Aorta (tissue), 5 donors: Measurements from ENCODE around the gene SRPK3. TPM values are rescaled to one million over a fixed set of nuclear protein-coding genes. Genes with fewer than 3 reads are reported as not detected.

Experiments used
- ATAC-seq: fragments of 200-7000 bp; cut with Tn5 transposase; one replicate; pipeline ENCODE4 v1.9.1; 2022; ENCODE audit warnings: moderate library complexity; ENCODE audit not compliant: low FRiP score
- DNase-seq, 2 donors: peaks; one replicate each; pipeline ENCODE4 v3.0.0-alpha.2; 2020
- H3K27ac ChIP-seq, 2 donors: one replicate each; pipeline ENCODE4 v1.5.1; 2013; ENCODE audit warnings: low read length in 2 of 2, mild to moderate bottlenecking in 2 of 2, moderate library complexity in 2 of 2, control low read depth in 1 of 2, inconsistent platforms in 1 of 2, low read depth in 1 of 2
- H3K27me3 ChIP-seq, 2 donors: one replicate each; pipeline ENCODE4 v1.6.1; 2013; ENCODE audit warnings: control low read depth in 1 of 2, low read length in 1 of 2, mild to moderate bottlenecking in 1 of 2, moderate library complexity in 1 of 2; ENCODE audit not compliant: insufficient read depth in 2 of 2, control insufficient read depth in 1 of 2
- H3K36me3 ChIP-seq, 2 donors: one replicate each; pipeline ENCODE4 v1.6.1; 2013; ENCODE audit warnings: control low read depth in 1 of 2, low read length in 1 of 2, mild to moderate bottlenecking in 1 of 2; ENCODE audit not compliant: insufficient read depth in 2 of 2, control insufficient read depth in 1 of 2
- H3K4me1 ChIP-seq, 2 donors: one replicate each; pipeline ENCODE4 v1.6.1; 2013; ENCODE audit warnings: low read length in 2 of 2, control low read depth in 1 of 2, mild to moderate bottlenecking in 1 of 2, moderate library complexity in 1 of 2; ENCODE audit not compliant: insufficient read depth in 2 of 2, control insufficient read depth in 1 of 2
- H3K4me3 ChIP-seq, 2 donors: one replicate each; pipeline ENCODE4 v1.5.1; 2013; ENCODE audit warnings: low read length in 2 of 2, control low read depth in 1 of 2, mild to moderate bottlenecking in 1 of 2
- H3K9me3 ChIP-seq: one replicate; pipeline ENCODE4 v1.6.1; 2013; ENCODE audit warnings: mild to moderate bottlenecking, low read length; ENCODE audit not compliant: control insufficient read depth
- WGBS, 2 donors: extraction: QIAGEN DNeasy Blood & Tissue Kit; methylation state at CpG; one replicate each; pipeline ENCODE4 v1.1.7; 2013; 5-methylcytosine and 5-hydroxymethylcytosine counted together
- intact Hi-C, 2 donors: fragments of 100-400 bp; cut with DNase I; formaldehyde crosslinking; loops; one replicate each; pipeline versions ENCODE4 v1.14.2 to v1.15.0; 2022
- polyA plus RNA-seq, 2 donors: library from polyadenylated mRNA; stranded (reverse); fragments of 200-250 nt; gene quantifications; one replicate each; pipeline ENCODE4 v1.2.3, GENCODE V29; 2013
- total RNA-seq, 2 donors: library from RNA; stranded (reverse); fragmentation: NEBNext Ultra II Directional; extraction: Animal tissue kit (Norgen Biotek cat#: 25700); gene quantifications; one replicate each; pipeline ENCODE4 v1.2.1, GENCODE V29; 2021
- donor health status: healthy with polysubstance abuse.
- donor health status: Bipolar disorder and iron deficiency.
- donor health status: DM: no; HTN: no; CAD: no.
- donor health status: DM: no; HTN: no; CAD: no.
- donor health status: DM: yes; HTN: yes; CAD: no.

The SRPK3 gene
- total and polyA plus RNA-seq, 4 donors = 1.1 to 11.0 (median 6.7) TPM

- DNase-seq (peak in 1 of 2 donors; percentile 33), ATAC-seq (no peak)
- H3K27ac ChIP-seq = no peak overlapping the region
- no peaks in the 10 kb centered on the region for H3K36me3 ChIP-seq
- no peaks in the 10 kb centered on the region for H3K9me3 ChIP-seq
- no peak overlapping the region for H3K4me3 ChIP-seq
- WGBS, 2 donors = 90 to 91% methylated on average over 14 of the region's 14 CpGs
- H3K4me1 ChIP-seq = no peaks in the 10 kb centered on the region
- no peaks in the 10 kb centered on the region for H3K27me3 ChIP-seq
- intact Hi-C loops = loop anchor here in 1 of 2 donors (5.0 kb wide), 2 partner anchors 175 to 190 kb away; partner anchors contain the start of gene NAA10
Observed at GRCh38 chrX:153762626-153763173, 18.1 kb upstream of the SRPK3 start.

GRCh38 chrX:153763298-153763932 lies 17.4 kb upstream of the SRPK3 start:
- ATAC-seq (no peak), DNase-seq (peak in 1 of 2 donors; percentile 41)
- WGBS, 2 donors = 88 to 90% methylated on average over 18 of the region's 18 CpGs
- no peak overlapping the region for H3K27ac ChIP-seq
- intact Hi-C loops = loop anchor here in 1 of 2 donors (5.0 kb wide), 2 partner anchors 174 to 189 kb away; partner anchors contain the start of gene NAA10
- H3K4me1 ChIP-seq = no peaks in the 10 kb centered on the region
- no peak overlapping the region for H3K4me3 ChIP-seq
- no peaks in the 10 kb centered on the region for H3K9me3 ChIP-seq
- H3K36me3 ChIP-seq = no peaks in the 10 kb centered on the region
- no peaks in the 10 kb centered on the region for H3K27me3 ChIP-seq

- intact Hi-C loops = loop anchor here (2.0 to 5.0 kb wide), 3 partner anchors 173 to 189 kb away; partner anchors contain the start of gene NAA10 (in 1 of the 2)
- Histone ChIP-seq H3K4me1 (no peaks in the 10 kb centered on the region), H3K27me3 (no peaks in the 10 kb centered on the region), H3K4me3 (no peak within 1 kb of the TSS), H3K27ac (no peak within 1 kb of the TSS), H3K9me3 (no peaks in the 10 kb centered on the region), H3K36me3 (no peaks in the 10 kb centered on the region)
- 25 to 37% methylated on average over 26 of the region's 26 CpGs for WGBS, 2 donors
- ATAC-seq (peak; percentile 77), DNase-seq (peak; percentile 89 to 93)
Observed at GRCh38 chrX:153763989-153764755, 16.7 kb upstream of the SRPK3 start, which contains the start of gene PLXNB3. TSS of gene PLXNB3 (plus strand) at chrX:153764249. CDS start at chrX:153765536, 1,287 bp downstream.

- Histone ChIP-seq H3K27me3 (no peaks in the 10 kb centered on the region), H3K36me3 (no peaks in the 10 kb centered on the region), H3K27ac (no peak overlapping the region), H3K9me3 (no peaks in the 10 kb centered on the region), H3K4me3 (no peak overlapping the region), H3K4me1 (no peaks in the 10 kb centered on the region)
- intact Hi-C loops = loop anchor here (2.0 to 5.0 kb wide), 3 partner anchors 173 to 188 kb away; partner anchors contain the start of gene NAA10 (in 1 of the 2)
- WGBS, 2 donors = 71 to 83% methylated on average over 7 of the region's 7 CpGs
- ATAC-seq = no peak
- DNase-seq = peak; percentile 41 to 73
Observed at GRCh38 chrX:153764786-153765137, 16.1 kb upstream of the SRPK3 start.

GRCh38 chrX:153765138-153766079 lies 15.4 kb upstream of the SRPK3 start:
- H3K27ac ChIP-seq = peak overlapping the region in 1 of 2 donors; percentile 57
- DNase-seq (peak in 1 of 2 donors; percentile 50), ATAC-seq (peak; percentile 20)
- 51 to 66% methylated on average over 27 of the region's 27 CpGs for WGBS, 2 donors
- H3K27me3 ChIP-seq = no peaks in the 10 kb centered on the region
- H3K4me3 ChIP-seq = no peak overlapping the region
- no peaks in the 10 kb centered on the region for H3K36me3 ChIP-seq
- intact Hi-C loops = loop anchor here in 1 of 2 donors (2.0 kb wide), 1 partner anchor 187 kb away; no protein-coding TSS in a partner anchor
- H3K4me1 ChIP-seq = no peaks in the 10 kb centered on the region
- no peaks in the 10 kb centered on the region for H3K9me3 ChIP-seq

GRCh38 chrX:153766098-153766817 lies 14.6 kb upstream of the SRPK3 start:
- ATAC-seq = peak; percentile 8

GRCh38 chrX:153766871-153767673 lies 13.8 kb upstream of the SRPK3 start:
- 84 to 91% methylated on average over 56 of the region's 56 CpGs for WGBS, 2 donors
- no peaks in the 10 kb centered on the region for H3K4me1 ChIP-seq
- no peaks in the 10 kb centered on the region for H3K27me3 ChIP-seq
- DNase-seq (peak; percentile 50 to 76), ATAC-seq (no peak)
- H3K27ac ChIP-seq = no peak overlapping the region
- H3K9me3 ChIP-seq = no peaks in the 10 kb centered on the region
- no peak overlapping the region for H3K4me3 ChIP-seq
- intact Hi-C loops = no loop called here
- no peaks in the 10 kb centered on the region for H3K36me3 ChIP-seq

More at GRCh38 chrX:153766098-153766817, 14.6 kb upstream of the SRPK3 start:
- H3K4me1 ChIP-seq = no peaks in the 10 kb centered on the region
- H3K27me3 ChIP-seq = no peaks in the 10 kb centered on the region
- H3K4me3 ChIP-seq = no peak overlapping the region
- DNase-seq = peak; percentile 52 to 79
- intact Hi-C loops = no loop called here
- H3K9me3 ChIP-seq = no peaks in the 10 kb centered on the region
- H3K27ac ChIP-seq = peak overlapping the region in 1 of 2 donors; percentile 57
- 39 to 60% methylated on average over 20 to 21 of the region's 21 CpGs for WGBS, 2 donors
- no peaks in the 10 kb centered on the region for H3K36me3 ChIP-seq
